MM.1S (cell line): Measurements from ENCODE around the gene BAZ2A.

Experiments
- DNase-seq: peaks from one replicate; pipeline ENCODE4 v3.0.0-alpha.2; 2015
- H2AFZ ChIP-seq: fragments of 300-600 bp; sonication (generic); 2 replicates; pipeline ENCODE4 v1.6.0; 2016; ENCODE audit warnings: antibody characterized with exemption, low read length
- H3F3A ChIP-seq: fragments of 300-600 bp; sonication (generic); 2 replicates; pipeline ENCODE4 v1.6.1; 2016; ENCODE audit warnings: mild to moderate bottlenecking, antibody characterized with exemption, low read length, moderate library complexity, mixed read lengths; ENCODE audit not compliant: insufficient read depth
- H3K27ac ChIP-seq: fragments of 300-600 bp; sonication (generic); 2 replicates; pipeline ENCODE4 v1.5.1; 2016; ENCODE audit warnings: mild to moderate bottlenecking, low read length
- H3K27me3 ChIP-seq: fragments of 300-600 bp; sonication (generic); replicated peaks from 2 replicates; pipeline ENCODE4 v1.6.0; 2016; ENCODE audit warnings: low read length; ENCODE audit not compliant: insufficient read depth
- H3K36me3 ChIP-seq: fragments of 300-600 bp; sonication (generic); replicated peaks from 2 replicates; pipeline ENCODE4 v1.6.1; 2016; ENCODE audit warnings: mild to moderate bottlenecking, low read length, mixed read lengths; ENCODE audit not compliant: insufficient read depth
- H3K4me1 ChIP-seq: fragments of 300-600 bp; sonication (generic); 2 replicates; pipeline ENCODE4 v1.6.1; 2016; ENCODE audit warnings: low read length, mixed read lengths
- H3K4me2 ChIP-seq: fragments of 300-600 bp; sonication (generic); 2 replicates; pipeline ENCODE4 v1.6.0; 2016; ENCODE audit warnings: low read depth, low read length
- H3K4me3 ChIP-seq: fragments of 300-600 bp; sonication (generic); 2 replicates; pipeline ENCODE4 v1.5.1; 2016; ENCODE audit warnings: low read length, mixed read lengths
- H3K79me2 ChIP-seq: fragments of 300-600 bp; sonication (generic); 2 replicates; pipeline ENCODE4 v1.6.1; 2016; ENCODE audit warnings: mixed run types, low read length, mixed read lengths
- H3K9ac ChIP-seq: fragments of 300-600 bp; sonication (generic); 2 replicates; pipeline ENCODE4 v1.6.1; 2016; ENCODE audit warnings: low read length, mixed read lengths
- H3K9me2 ChIP-seq: fragments of 300-600 bp; sonication (generic); replicated peaks from 2 replicates; pipeline ENCODE4 v1.6.1; 2016; ENCODE audit warnings: mild to moderate bottlenecking, low read length, mixed read lengths; ENCODE audit not compliant: insufficient read depth
- H3K9me3 ChIP-seq: fragments of 300-600 bp; sonication (generic); replicated peaks from 2 replicates; pipeline ENCODE4 v1.6.1; 2016; ENCODE audit warnings: mild to moderate bottlenecking, low read length, mixed read lengths; ENCODE audit not compliant: insufficient read depth
- H4K20me1 ChIP-seq: fragments of 300-600 bp; sonication (generic); 2 replicates; pipeline ENCODE4 v1.6.1; 2016; ENCODE audit warnings: mild to moderate bottlenecking, low read length, moderate library complexity, mixed read lengths; ENCODE audit not compliant: insufficient read depth
- CTCF ChIP-seq: fragments of 300-600 bp; sonication (generic); IDR thresholded peaks from 2 replicates; pipeline ENCODE4 v1.5.1; 2016; ENCODE audit warnings: antibody characterized with exemption, low read length, mixed read lengths
- EZH2 ChIP-seq: fragments of 300-600 bp; sonication (generic); optimal IDR thresholded peaks from 2 replicates; pipeline ENCODE3; 2017; ENCODE audit warnings: low read depth, mild to moderate bottlenecking, antibody characterized with exemption, low read length, mixed read lengths
- EZH2phosphoT487 ChIP-seq: fragments of 300-600 bp; sonication (generic); IDR thresholded peaks from 2 replicates; pipeline ENCODE4 v1.6.1; 2018; ENCODE audit warnings: antibody characterized with exemption, low read length

The BAZ2A gene

GRCh38 chr12:56551070-56551469 lies 79.1 kb downstream of the BAZ2A start:
- no peak overlapping the region for H3K4me2 ChIP-seq
- H3K4me3 ChIP-seq: no peak overlapping the region
- no peak overlapping the region for H3K27ac ChIP-seq
- H3K9me2 ChIP-seq: no peaks in the 10 kb centered on the region
- H4K20me1 ChIP-seq: no peaks in the 10 kb centered on the region
- no peaks in the 10 kb centered on the region for H3K9me3 ChIP-seq
- H3K79me2 ChIP-seq: no peaks in the 10 kb centered on the region
- no peak overlapping the region for H2AFZ ChIP-seq
- no peak for DNase-seq
- no peak overlapping the region for H3K9ac ChIP-seq
- no peaks in the 10 kb centered on the region for H3K4me1 ChIP-seq
- no peaks in the 10 kb centered on the region for H3K27me3 ChIP-seq
- H3K36me3 ChIP-seq: no peaks in the 10 kb centered on the region
- no peaks in the 10 kb centered on the region for H3F3A ChIP-seq
- TF ChIP-seq EZH2phosphoT487 (no peak), CTCF (no peak)

GRCh38 chr12:56546680-56547079 lies 83.4 kb downstream of the BAZ2A start:
- DNase-seq: no peak
- no peaks in the 10 kb centered on the region for H3K79me2 ChIP-seq
- H3K36me3 ChIP-seq: no peaks in the 10 kb centered on the region
- no peaks in the 10 kb centered on the region for H3F3A ChIP-seq
- no peak overlapping the region for H2AFZ ChIP-seq
- no peak overlapping the region for H3K4me3 ChIP-seq
- H3K27ac ChIP-seq: no peak overlapping the region
- H3K9me2 ChIP-seq: no peaks in the 10 kb centered on the region
- no peaks in the 10 kb centered on the region for H3K27me3 ChIP-seq
- H4K20me1 ChIP-seq: no peaks in the 10 kb centered on the region
- no peaks in the 10 kb centered on the region for H3K4me1 ChIP-seq
- no peak overlapping the region for H3K9ac ChIP-seq
- H3K9me3 ChIP-seq: no peaks in the 10 kb centered on the region
- no peak for TF ChIP-seq EZH2
- TF ChIP-seq CTCF: no peak
- TF ChIP-seq EZH2phosphoT487: no peak
- H3K4me2 ChIP-seq: no peak overlapping the region
